Keratinocyte (primary cell): Measurements from ENCODE around the gene OLFM2.
A peak's percentile ranks its signal among the peaks of the same experiment; 100 is the strongest.

Source experiments
- EZH2 ChIP-seq: IDR thresholded peaks from one replicate; pipeline ENCODE4 v1.6.1; 2012; ENCODE audit warnings: inconsistent platforms, mild to moderate bottlenecking, low read length, moderate library complexity
- TF ChIP-seq, protein P1 (sequence below), 3 experiments: IDR thresholded peaks in 1 of 3; conservative IDR thresholded peaks in 1 of 3; optimal IDR thresholded peaks in 1 of 3; 2 replicates in 2 of 3; 3 replicates in 1 of 3; pipeline versions ENCODE3 to v1.5.1; 2011; ENCODE audit warnings: low read length in 3 of 3, mild to moderate bottlenecking in 3 of 3, moderate library complexity in 2 of 3, control low read depth in 1 of 3, inconsistent platforms in 1 of 3; ENCODE audit not compliant: insufficient read depth in 2 of 3; ENCODE audit errors: extremely low read depth in 1 of 3

DNA sequence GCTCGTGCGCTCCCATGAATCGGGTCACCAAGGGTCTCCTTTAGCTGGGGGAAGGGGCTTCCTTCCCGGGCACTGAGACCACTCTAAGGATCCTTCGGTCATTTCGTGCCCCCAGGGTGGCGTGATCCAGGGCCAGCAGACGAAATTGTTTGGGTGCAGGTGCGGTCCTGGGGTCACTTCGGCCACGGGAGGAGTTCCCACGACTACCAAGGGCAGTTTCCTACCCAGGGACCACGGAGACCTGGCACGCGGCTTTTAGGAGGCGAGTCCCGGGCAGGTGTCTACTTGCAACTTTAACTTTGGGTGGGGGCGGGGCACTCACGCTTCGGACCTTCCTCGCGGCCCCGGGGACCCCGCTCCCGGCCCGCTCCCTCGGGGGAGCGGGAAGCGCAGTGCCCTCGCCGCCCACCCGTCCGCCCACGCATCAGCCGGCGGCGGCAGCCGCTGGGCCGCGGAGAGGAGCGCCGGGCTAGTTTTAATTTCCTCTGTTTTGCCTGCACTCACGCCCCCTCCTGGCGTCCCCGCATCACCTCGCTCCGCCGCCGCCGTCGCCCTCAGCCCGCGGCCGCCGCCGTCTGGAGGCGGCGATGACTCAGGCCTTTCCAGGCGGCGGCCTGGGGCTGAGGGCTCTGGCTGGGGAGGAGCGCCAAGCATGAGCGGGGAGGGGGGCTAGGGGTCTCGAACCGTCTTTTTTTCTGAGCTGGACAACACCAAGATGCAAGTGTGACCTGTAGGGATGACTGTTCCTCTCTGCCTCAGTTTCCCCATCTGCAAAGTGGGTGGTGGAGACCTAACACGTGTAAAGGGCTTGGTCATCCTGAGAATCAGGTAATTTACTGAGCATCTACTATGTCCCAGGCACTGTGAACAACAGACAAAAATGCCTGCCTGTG, 21.8 kb downstream of the OLFM2 start:
- TF ChIP-seq, protein P1, sequence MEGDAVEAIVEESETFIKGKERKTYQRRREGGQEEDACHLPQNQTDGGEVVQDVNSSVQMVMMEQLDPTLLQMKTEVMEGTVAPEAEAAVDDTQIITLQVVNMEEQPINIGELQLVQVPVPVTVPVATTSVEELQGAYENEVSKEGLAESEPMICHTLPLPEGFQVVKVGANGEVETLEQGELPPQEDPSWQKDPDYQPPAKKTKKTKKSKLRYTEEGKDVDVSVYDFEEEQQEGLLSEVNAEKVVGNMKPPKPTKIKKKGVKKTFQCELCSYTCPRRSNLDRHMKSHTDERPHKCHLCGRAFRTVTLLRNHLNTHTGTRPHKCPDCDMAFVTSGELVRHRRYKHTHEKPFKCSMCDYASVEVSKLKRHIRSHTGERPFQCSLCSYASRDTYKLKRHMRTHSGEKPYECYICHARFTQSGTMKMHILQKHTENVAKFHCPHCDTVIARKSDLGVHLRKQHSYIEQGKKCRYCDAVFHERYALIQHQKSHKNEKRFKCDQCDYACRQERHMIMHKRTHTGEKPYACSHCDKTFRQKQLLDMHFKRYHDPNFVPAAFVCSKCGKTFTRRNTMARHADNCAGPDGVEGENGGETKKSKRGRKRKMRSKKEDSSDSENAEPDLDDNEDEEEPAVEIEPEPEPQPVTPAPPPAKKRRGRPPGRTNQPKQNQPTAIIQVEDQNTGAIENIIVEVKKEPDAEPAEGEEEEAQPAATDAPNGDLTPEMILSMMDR (optimal IDR thresholded peaks at IDR 0.05 in 1 of 3, IDR thresholded peaks at IDR 0.05 in 1 of 3, conservative IDR thresholded peaks at IDR 0.05 in 1 of 3; ENCODE audit: extremely low read depth in 1 of 3, insufficient read depth in 2 of 3, low read length in 3 of 3), result peak in 2 of 3 experiments; percentile 60 to 81
- no peak for TF ChIP-seq EZH2
